Upper lobe of left lung (tissue), 6 donors: Measurements from ENCODE around the gene LRRC2. TPM values are rescaled to one million over a fixed set of nuclear protein-coding genes. Genes with fewer than 3 reads are reported as not detected.

ENCODE experiments used
- ATAC-seq, 2 donors: fragments of 200-7000 bp; cut with Tn5 transposase; one replicate each; pipeline ENCODE4 v1.9.1; 2022; ENCODE audit warnings: mild to moderate bottlenecking in 2 of 2, moderate library complexity in 2 of 2; ENCODE audit not compliant: low FRiP score in 2 of 2
- DNase-seq, 2 donors: peaks; one replicate each; pipeline ENCODE4 v3.0.0-alpha.2; 2019 to 2020
- H3K27ac ChIP-seq, 4 donors: fragments of 200-600 bp; sonication (generic); one replicate each; pipeline ENCODE4 v1.5.1; 2016 to 2019
- H3K27me3 ChIP-seq, 4 donors: fragments of 200-600 bp; sonication (generic); one replicate each; pipeline ENCODE4 v1.5.1; 2017 to 2019
- H3K36me3 ChIP-seq, 4 donors: fragments of 200-600 bp; sonication (generic); one replicate each; pipeline ENCODE4 v1.5.1; 2016 to 2019
- H3K4me1 ChIP-seq, 4 donors: fragments of 200-600 bp; sonication (generic); one replicate each; pipeline ENCODE4 v1.5.1; 2018 to 2019
- H3K4me3 ChIP-seq, 4 donors: fragments of 200-600 bp; sonication (generic); one replicate each; pipeline ENCODE4 v1.5.1; 2017 to 2019; ENCODE audit warnings: mild to moderate bottlenecking in 2 of 4, moderate library complexity in 1 of 4
- H3K9me3 ChIP-seq, 4 donors: fragments of 200-600 bp; sonication (generic); one replicate each; pipeline ENCODE4 v1.5.1; 2018 to 2019
- EP300 ChIP-seq, 4 donors: sonication (generic); formaldehyde crosslinking; IDR thresholded peaks; one replicate each; pipeline ENCODE4 v1.5.1; 2017; ENCODE audit warnings: antibody characterized with exemption in 4 of 4, control low read depth in 2 of 4
- POLR2A ChIP-seq, 4 donors: fragments of 450-650 bp; IDR thresholded peaks; one replicate each; pipeline ENCODE4 v1.5.1; 2016 to 2017; ENCODE audit warnings: antibody characterized with exemption in 4 of 4, mild to moderate bottlenecking in 2 of 4
- POLR2AphosphoS5 ChIP-seq, 2 donors: sonication (generic); formaldehyde crosslinking; IDR thresholded peaks; one replicate each; pipeline ENCODE4 v1.5.1; 2017; ENCODE audit warnings: antibody characterized with exemption in 2 of 2
- WGBS, 2 donors: methylation state at CpG; one replicate each; pipeline ENCODE4 v1.1.5; 2017 to 2018; 5-methylcytosine and 5-hydroxymethylcytosine counted together
- total RNA-seq, 6 donors: library from RNA; depleted of rRNA in 4 of 6; stranded (reverse); fragments of >200 nt in 4 of 6; gene quantifications; one replicate each; pipeline versions ENCODE4 v1.1.0 to v1.2.1, GENCODE V29; 2016 to 2021
- TF ChIP-seq, protein P1 (sequence below), 6 experiments: fragments of 450-650 bp in 4 of 6; fragments of 200-600 bp in 2 of 6; sonication (generic) in 2 of 6; IDR thresholded peaks; one replicate each; pipeline ENCODE4 v1.5.1; 2016 to 2019; ENCODE audit warnings: antibody characterized with exemption in 6 of 6
- donor health status: DM: no; HTN: no; CAD: no; lungs with moderate emphysema.
- donor health status: DM: no; HTN: yes; CAD: no; lungs with severe emphysema.

Gene LRRC2, protein sequence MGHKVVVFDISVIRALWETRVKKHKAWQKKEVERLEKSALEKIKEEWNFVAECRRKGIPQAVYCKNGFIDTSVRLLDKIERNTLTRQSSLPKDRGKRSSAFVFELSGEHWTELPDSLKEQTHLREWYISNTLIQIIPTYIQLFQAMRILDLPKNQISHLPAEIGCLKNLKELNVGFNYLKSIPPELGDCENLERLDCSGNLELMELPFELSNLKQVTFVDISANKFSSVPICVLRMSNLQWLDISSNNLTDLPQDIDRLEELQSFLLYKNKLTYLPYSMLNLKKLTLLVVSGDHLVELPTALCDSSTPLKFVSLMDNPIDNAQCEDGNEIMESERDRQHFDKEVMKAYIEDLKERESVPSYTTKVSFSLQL
- total RNA-seq: 1 to 10 TPM; 1.1 to 4.2 (median 1.5) TPM

- peaks cover 10 to 14% (median 13%) of the 10 kb centered on the region in 4 donors for H3K4me1 ChIP-seq
- H3K4me3 ChIP-seq: peak within 1 kb of the TSS; percentile 27 to 54 (median 48)
- H3K36me3 ChIP-seq: no peaks in the 10 kb centered on the region
- ATAC-seq (peak; percentile 67 to 94), DNase-seq (peak; percentile 32 to 87)
- no peak within 1 kb of the TSS for H3K27ac ChIP-seq
- peaks cover 0 to 2% (median 0%) of the 10 kb centered on the region in 4 donors for H3K27me3 ChIP-seq
- TF ChIP-seq EP300 (IDR thresholded peaks at IDR 0.05) (no peak), POLR2AphosphoS5 (IDR thresholded peaks at IDR 0.05) (no peak), POLR2A (IDR thresholded peaks at IDR 0.05) (peak in 1 of 4 donors; percentile 13)
- TF ChIP-seq, protein P1, sequence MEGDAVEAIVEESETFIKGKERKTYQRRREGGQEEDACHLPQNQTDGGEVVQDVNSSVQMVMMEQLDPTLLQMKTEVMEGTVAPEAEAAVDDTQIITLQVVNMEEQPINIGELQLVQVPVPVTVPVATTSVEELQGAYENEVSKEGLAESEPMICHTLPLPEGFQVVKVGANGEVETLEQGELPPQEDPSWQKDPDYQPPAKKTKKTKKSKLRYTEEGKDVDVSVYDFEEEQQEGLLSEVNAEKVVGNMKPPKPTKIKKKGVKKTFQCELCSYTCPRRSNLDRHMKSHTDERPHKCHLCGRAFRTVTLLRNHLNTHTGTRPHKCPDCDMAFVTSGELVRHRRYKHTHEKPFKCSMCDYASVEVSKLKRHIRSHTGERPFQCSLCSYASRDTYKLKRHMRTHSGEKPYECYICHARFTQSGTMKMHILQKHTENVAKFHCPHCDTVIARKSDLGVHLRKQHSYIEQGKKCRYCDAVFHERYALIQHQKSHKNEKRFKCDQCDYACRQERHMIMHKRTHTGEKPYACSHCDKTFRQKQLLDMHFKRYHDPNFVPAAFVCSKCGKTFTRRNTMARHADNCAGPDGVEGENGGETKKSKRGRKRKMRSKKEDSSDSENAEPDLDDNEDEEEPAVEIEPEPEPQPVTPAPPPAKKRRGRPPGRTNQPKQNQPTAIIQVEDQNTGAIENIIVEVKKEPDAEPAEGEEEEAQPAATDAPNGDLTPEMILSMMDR (IDR thresholded peaks at IDR 0.05): no peak
- no peaks in the 10 kb centered on the region for H3K9me3 ChIP-seq
- WGBS, 2 donors: 4 to 5% methylated on average over 11 to 28 of the region's 39 CpGs
These were observed at the start of gene LRRC2 for GRCh38 chr3:46566040-46566641. TSS of gene LRRC2 (minus strand) at chr3:46566302. CDS start at chr3:46551591, 14,711 bp downstream.

GRCh38 chr3:46615050-46615775 is 49.1 kb upstream of the LRRC2 start:
- no peaks in the 10 kb centered on the region for H3K27me3 ChIP-seq
- DNase-seq (no peak), ATAC-seq (no peak)

GRCh38 chr3:46614431-46614830 is 48.3 kb upstream of the LRRC2 start:
- no peak overlapping the region for H3K4me3 ChIP-seq
- no peak for ATAC-seq
- no peaks in the 10 kb centered on the region for H3K27me3 ChIP-seq
- H3K4me1 ChIP-seq: no peaks in the 10 kb centered on the region
- DNase-seq: no peak
- H3K27ac ChIP-seq: no peak overlapping the region
- no peak for TF ChIP-seq EP300 (IDR thresholded peaks at IDR 0.05)
- TF ChIP-seq, protein P1 (IDR thresholded peaks at IDR 0.05): no peak
- H3K36me3 ChIP-seq: no peaks in the 10 kb centered on the region
- WGBS, 2 donors: 89 to 94% methylated on average over 4 of the region's 4 CpGs
- H3K9me3 ChIP-seq: no peaks in the 10 kb centered on the region

More at GRCh38 chr3:46615050-46615775, 49.1 kb upstream of the LRRC2 start:
- no peak overlapping the region for H3K4me3 ChIP-seq
- H3K4me1 ChIP-seq: no peaks in the 10 kb centered on the region
- TF ChIP-seq, protein P1 (IDR thresholded peaks at IDR 0.05): no peak
- no peak for TF ChIP-seq POLR2AphosphoS5 (IDR thresholded peaks at IDR 0.05)
- TF ChIP-seq EP300 (IDR thresholded peaks at IDR 0.05): no peak
- TF ChIP-seq POLR2A (IDR thresholded peaks at IDR 0.05): no peak
- H3K36me3 ChIP-seq: no peaks in the 10 kb centered on the region
- H3K27ac ChIP-seq: no peak overlapping the region
- 81 to 83% methylated on average over 9 of the region's 9 CpGs for WGBS, 2 donors
- H3K9me3 ChIP-seq: no peaks in the 10 kb centered on the region

GRCh38 chr3:46613313-46614005 is 47.4 kb upstream of the LRRC2 start:
- DNase-seq (no peak), ATAC-seq (no peak)
- H3K36me3 ChIP-seq: no peaks in the 10 kb centered on the region
- TF ChIP-seq, protein P1 (IDR thresholded peaks at IDR 0.05): no peak
- TF ChIP-seq POLR2A (IDR thresholded peaks at IDR 0.05) (no peak), EP300 (IDR thresholded peaks at IDR 0.05) (no peak), POLR2AphosphoS5 (IDR thresholded peaks at IDR 0.05) (no peak)
- no peaks in the 10 kb centered on the region for H3K4me1 ChIP-seq
- no peaks in the 10 kb centered on the region for H3K27me3 ChIP-seq
- 81 to 83% methylated on average over 10 of the region's 10 CpGs for WGBS, 2 donors
- H3K27ac ChIP-seq: no peak overlapping the region
- no peak overlapping the region for H3K4me3 ChIP-seq
- no peaks in the 10 kb centered on the region for H3K9me3 ChIP-seq
